HEK293 (cell line): ENCODE measurements around the gene ZNF423.

Source experiments
- EGR2 ChIP-seq: fragments of 450-650 bp; formaldehyde crosslinking; IDR thresholded peaks from 2 replicates; pipeline ENCODE4 v1.5.1; 2016; ENCODE audit warnings: low read depth, missing biosample characterization, missing genetic modification characterization
- FEZF1 ChIP-seq: fragments of 450-650 bp; formaldehyde crosslinking; IDR thresholded peaks from 2 replicates; pipeline ENCODE4 v1.5.1; 2016; ENCODE audit warnings: missing biosample characterization, missing genetic modification characterization
- GFI1B ChIP-seq: fragments of 450-650 bp; formaldehyde crosslinking; IDR thresholded peaks from 2 replicates; pipeline ENCODE4 v1.5.1; 2016; ENCODE audit warnings: missing biosample characterization, missing genetic modification characterization
- GLIS2 ChIP-seq: fragments of 450-650 bp; formaldehyde crosslinking; IDR thresholded peaks from 2 replicates; pipeline ENCODE4 v1.5.1; 2016; ENCODE audit warnings: missing biosample characterization, missing genetic modification characterization
- HOXA7 ChIP-seq: sonication (generic); formaldehyde crosslinking; IDR thresholded peaks from 2 replicates; pipeline ENCODE4 v1.8.1; 2022; ENCODE audit warnings: missing genetic modification reagents, borderline replicate concordance
- KLF7 ChIP-seq: fragments of 450-650 bp; formaldehyde crosslinking; IDR thresholded peaks from 2 replicates; pipeline ENCODE4 v1.5.1; 2016; ENCODE audit warnings: missing biosample characterization, missing genetic modification characterization, borderline replicate concordance
- KLF9 ChIP-seq: fragments of 450-650 bp; formaldehyde crosslinking; IDR thresholded peaks from 2 replicates; pipeline ENCODE4 v1.5.1; 2016; ENCODE audit warnings: missing biosample characterization, missing genetic modification characterization, low read depth
- OSR2 ChIP-seq: fragments of 450-650 bp; formaldehyde crosslinking; IDR thresholded peaks from 2 replicates; pipeline ENCODE4 v1.5.1; 2016; ENCODE audit warnings: missing biosample characterization, missing genetic modification characterization
- OVOL3 ChIP-seq: fragments of 450-650 bp; formaldehyde crosslinking; IDR thresholded peaks from 2 replicates; pipeline ENCODE4 v1.5.1; 2016; ENCODE audit warnings: missing biosample characterization, missing genetic modification characterization
- ZBTB11 ChIP-seq: fragments of 450-650 bp; formaldehyde crosslinking; conservative IDR thresholded peaks from 2 replicates; pipeline ENCODE4 v1.5.1; 2016; ENCODE audit warnings: low read depth, missing biosample characterization, missing genetic modification characterization
- ZBTB8A ChIP-seq: fragments of 450-650 bp; formaldehyde crosslinking; IDR thresholded peaks from 2 replicates; pipeline ENCODE4 v1.5.1; 2016; ENCODE audit warnings: missing biosample characterization, missing genetic modification characterization
- ZFP3 ChIP-seq: fragments of 450-650 bp; formaldehyde crosslinking; IDR thresholded peaks from 2 replicates; pipeline ENCODE4 v1.5.1; 2016; ENCODE audit warnings: low read depth, missing biosample characterization, missing genetic modification characterization
- ZFP41 ChIP-seq: fragments of 450-650 bp; formaldehyde crosslinking; IDR thresholded peaks from 2 replicates; pipeline ENCODE4 v1.5.1; 2016; ENCODE audit warnings: missing biosample characterization, missing genetic modification characterization, borderline replicate concordance
- ZNF146 ChIP-seq: fragments of 450-650 bp; formaldehyde crosslinking; IDR thresholded peaks from 2 replicates; pipeline ENCODE4 v1.5.1; 2016; ENCODE audit warnings: missing biosample characterization, missing genetic modification characterization
- ZNF214 ChIP-seq: fragments of 450-650 bp; formaldehyde crosslinking; IDR thresholded peaks from 2 replicates; pipeline ENCODE4 v1.5.1; 2017; ENCODE audit warnings: missing biosample characterization, mild to moderate bottlenecking, missing genetic modification characterization, borderline replicate concordance
- ZNF24 ChIP-seq: fragments of 450-650 bp; formaldehyde crosslinking; IDR thresholded peaks from 2 replicates; pipeline ENCODE4 v1.5.1; 2016; ENCODE audit warnings: missing biosample characterization, missing genetic modification characterization
- ZNF302 ChIP-seq: fragments of 450-650 bp; formaldehyde crosslinking; IDR thresholded peaks from 2 replicates; pipeline ENCODE4 v1.5.1; 2016; ENCODE audit warnings: missing biosample characterization, missing genetic modification characterization, low read depth
- ZNF311 ChIP-seq: fragments of 450-650 bp; formaldehyde crosslinking; IDR thresholded peaks from 2 replicates; pipeline ENCODE4 v1.5.1; 2017; ENCODE audit warnings: missing biosample characterization, missing genetic modification characterization, borderline replicate concordance
- ZNF37A ChIP-seq: fragments of 450-650 bp; IDR thresholded peaks from 2 replicates; pipeline ENCODE4 v1.5.1; 2018; ENCODE audit warnings: missing biosample characterization, missing genetic modification characterization
- ZNF394 ChIP-seq: fragments of 450-650 bp; formaldehyde crosslinking; IDR thresholded peaks from 2 replicates; pipeline ENCODE4 v1.5.1; 2016; ENCODE audit warnings: missing biosample characterization, missing genetic modification characterization, mild to moderate bottlenecking, moderate library complexity, borderline replicate concordance
- ZNF529 ChIP-seq: fragments of 450-650 bp; formaldehyde crosslinking; IDR thresholded peaks from 2 replicates; pipeline ENCODE4 v1.5.1; 2017; ENCODE audit warnings: missing genetic modification characterization, missing biosample characterization; ENCODE audit not compliant: insufficient replicate concordance
- ZNF548 ChIP-seq: fragments of 450-650 bp; formaldehyde crosslinking; IDR thresholded peaks from 2 replicates; pipeline ENCODE4 v1.5.1; 2016; ENCODE audit warnings: missing biosample characterization, missing genetic modification characterization
- ZNF645 ChIP-seq: fragments of 450-650 bp; formaldehyde crosslinking; IDR thresholded peaks from 2 replicates; pipeline ENCODE4; 2016; ENCODE audit warnings: missing biosample characterization, missing genetic modification characterization
- ZNF654 ChIP-seq: fragments of 450-650 bp; formaldehyde crosslinking; IDR thresholded peaks from 2 replicates; pipeline ENCODE4 v1.5.1; 2016; ENCODE audit warnings: low read depth, missing biosample characterization, missing genetic modification characterization
- ZNF664 ChIP-seq: fragments of 450-650 bp; formaldehyde crosslinking; IDR thresholded peaks from 2 replicates; pipeline ENCODE4 v1.5.1; 2016; ENCODE audit warnings: missing biosample characterization, missing genetic modification characterization
- ZNF768 ChIP-seq: fragments of 450-650 bp; formaldehyde crosslinking; IDR thresholded peaks from 2 replicates; pipeline ENCODE4 v1.5.1; 2018; ENCODE audit warnings: missing biosample characterization, mild to moderate bottlenecking, missing genetic modification characterization
- ZNF830 ChIP-seq: fragments of 450-650 bp; IDR thresholded peaks from 2 replicates; pipeline ENCODE4 v1.5.0; 2018; ENCODE audit warnings: missing biosample characterization, missing genetic modification characterization, low read depth, mild to moderate bottlenecking, moderate library complexity
- TF ChIP-seq, protein P1 (sequence below): fragments of 450-650 bp; formaldehyde crosslinking; optimal IDR thresholded peaks from 2 replicates; pipeline ENCODE3; 2016; ENCODE audit warnings: missing biosample characterization, mild to moderate bottlenecking, missing genetic modification characterization
- TF ChIP-seq, protein P2 (sequence below): fragments of 450-650 bp; formaldehyde crosslinking; IDR thresholded peaks from 2 replicates; pipeline ENCODE4 v1.5.1; 2016; ENCODE audit warnings: missing biosample characterization, missing genetic modification characterization
- TF ChIP-seq, protein P3 (sequence below): IDR thresholded peaks from 2 replicates; pipeline ENCODE4 v1.6.1; 2011; ENCODE audit warnings: mild to moderate bottlenecking, low read depth, low read length, borderline replicate concordance
- TF ChIP-seq, protein P4 (sequence below): fragments of 450-650 bp; formaldehyde crosslinking; IDR thresholded peaks from 2 replicates; pipeline ENCODE4 v1.5.1; 2016; ENCODE audit warnings: missing biosample characterization, missing genetic modification characterization

Gene ZNF423

GRCh38 chr16:49857423-49858181 is 1.7 kb upstream of the ZNF423 start (continued):
- TF ChIP-seq ZBTB11 (tag by site-specific recombination) (peak; percentile 60), EGR2 (tag by site-specific recombination) (no peak), ZNF214 (tag by site-specific recombination) (no peak), ZNF302 (tag by site-specific recombination) (no peak), KLF7 (no peak), FEZF1 (tag by site-specific recombination) (peak; percentile 50; the same call in 1 of the 2 replicates), ZFP3 (tag by site-specific recombination) (no peak), OVOL3 (tag by site-specific recombination) (no peak), ZNF645 (no peak), ZFP41 (no peak), ZNF394 (tag by site-specific recombination) (no peak), ZNF768 (tag by site-specific recombination) (no peak), GLIS2 (tag by site-specific recombination) (peak; percentile 43), ZNF311 (no peak), ZNF24 (tag by site-specific recombination) (no peak), ZNF548 (tag by site-specific recombination) (no peak), ZBTB8A (tag by site-specific recombination) (peak; percentile 86), HOXA7 (CRISPR knock-in tag) (no peak), ZNF654 (peak; percentile 20), ZNF146 (tag by site-specific recombination) (no peak), GFI1B (no peak), ZNF529 (tag by site-specific recombination) (no peak), ZNF37A (no peak), ZNF830 (tag by site-specific recombination) (no peak), KLF9 (tag by site-specific recombination) (peak; percentile 58), OSR2 (tag by site-specific recombination) (no peak), ZNF664 (tag by site-specific recombination) (no peak)
- TF ChIP-seq, protein P1, sequence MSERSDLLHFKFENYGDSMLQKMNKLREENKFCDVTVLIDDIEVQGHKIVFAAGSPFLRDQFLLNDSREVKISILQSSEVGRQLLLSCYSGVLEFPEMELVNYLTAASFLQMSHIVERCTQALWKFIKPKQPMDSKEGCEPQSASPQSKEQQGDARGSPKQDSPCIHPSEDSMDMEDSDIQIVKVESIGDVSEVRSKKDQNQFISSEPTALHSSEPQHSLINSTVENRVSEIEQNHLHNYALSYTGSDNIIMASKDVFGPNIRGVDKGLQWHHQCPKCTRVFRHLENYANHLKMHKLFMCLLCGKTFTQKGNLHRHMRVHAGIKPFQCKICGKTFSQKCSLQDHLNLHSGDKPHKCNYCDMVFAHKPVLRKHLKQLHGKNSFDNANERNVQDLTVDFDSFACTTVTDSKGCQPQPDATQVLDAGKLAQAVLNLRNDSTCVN (tag by site-specific recombination) = peak; percentile 45
- TF ChIP-seq, protein P2, sequence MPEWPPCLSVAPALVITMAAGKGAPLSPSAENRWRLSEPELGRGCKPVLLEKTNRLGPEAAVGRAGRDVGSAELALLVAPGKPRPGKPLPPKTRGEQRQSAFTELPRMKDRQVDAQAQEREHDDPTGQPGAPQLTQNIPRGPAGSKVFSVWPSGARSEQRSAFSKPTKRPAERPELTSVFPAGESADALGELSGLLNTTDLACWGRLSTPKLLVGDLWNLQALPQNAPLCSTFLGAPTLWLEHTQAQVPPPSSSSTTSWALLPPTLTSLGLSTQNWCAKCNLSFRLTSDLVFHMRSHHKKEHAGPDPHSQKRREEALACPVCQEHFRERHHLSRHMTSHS = no peak
- TF ChIP-seq, protein P3, sequence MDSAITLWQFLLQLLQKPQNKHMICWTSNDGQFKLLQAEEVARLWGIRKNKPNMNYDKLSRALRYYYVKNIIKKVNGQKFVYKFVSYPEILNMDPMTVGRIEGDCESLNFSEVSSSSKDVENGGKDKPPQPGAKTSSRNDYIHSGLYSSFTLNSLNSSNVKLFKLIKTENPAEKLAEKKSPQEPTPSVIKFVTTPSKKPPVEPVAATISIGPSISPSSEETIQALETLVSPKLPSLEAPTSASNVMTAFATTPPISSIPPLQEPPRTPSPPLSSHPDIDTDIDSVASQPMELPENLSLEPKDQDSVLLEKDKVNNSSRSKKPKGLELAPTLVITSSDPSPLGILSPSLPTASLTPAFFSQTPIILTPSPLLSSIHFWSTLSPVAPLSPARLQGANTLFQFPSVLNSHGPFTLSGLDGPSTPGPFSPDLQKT = no peak
- TF ChIP-seq, protein P4, sequence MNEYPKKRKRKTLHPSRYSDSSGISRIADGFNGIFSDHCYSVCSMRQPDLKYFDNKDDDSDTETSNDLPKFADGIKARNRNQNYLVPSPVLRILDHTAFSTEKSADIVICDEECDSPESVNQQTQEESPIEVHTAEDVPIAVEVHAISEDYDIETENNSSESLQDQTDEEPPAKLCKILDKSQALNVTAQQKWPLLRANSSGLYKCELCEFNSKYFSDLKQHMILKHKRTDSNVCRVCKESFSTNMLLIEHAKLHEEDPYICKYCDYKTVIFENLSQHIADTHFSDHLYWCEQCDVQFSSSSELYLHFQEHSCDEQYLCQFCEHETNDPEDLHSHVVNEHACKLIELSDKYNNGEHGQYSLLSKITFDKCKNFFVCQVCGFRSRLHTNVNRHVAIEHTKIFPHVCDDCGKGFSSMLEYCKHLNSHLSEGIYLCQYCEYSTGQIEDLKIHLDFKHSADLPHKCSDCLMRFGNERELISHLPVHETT (tag by site-specific recombination) = no peak
